ENCODE results near the gene RASL12.

GRCh38 chr15:65059931-65060596 lies 7.7 kb downstream of the RASL12 start:
- TF ChIP-seq CTCF (IDR thresholded peaks at IDR 0.05) (no peak), POLR2AphosphoS5 (IDR thresholded peaks at IDR 0.05; ENCODE audit: low read depth, low read length) (no peak), TCF7L2 (IDR thresholded peaks at IDR 0.05; ENCODE audit: low read depth, low read length) (no peak)

All from Panc1 (cell line).